ENCODE results near the gene PIP4K2B. TPM values are rescaled to one million over a fixed set of nuclear protein-coding genes. Genes with fewer than 3 reads are reported as not detected.
A peak's percentile ranks its signal among the peaks of the same experiment; 100 is the strongest.

PIP4K2B gene
- total and polyA plus RNA-seq, 9 of the 15 experiments (the other 6 are each of a cell fraction or from before 2014, with no cell fraction given), result 3.7 to 29.9 (median 23.0) TPM

- TF ChIP-seq ARID4B (CRISPR knock-in tag; IDR thresholded peaks at IDR 0.05) (0 out of 2 replicates have a peak, but pooled peaks have one; percentile 23), CTCF (IDR thresholded peaks at IDR 0.05 in 2 of 3, conservative IDR thresholded peaks at IDR 0.05 in 1 of 3; ENCODE audit: insufficient read depth in 2 of 3, low read depth in 1 of 3, low read length in 3 of 3) (peak; percentile 62 to 77 (median 69)), REST (IDR thresholded peaks at IDR 0.05; ENCODE audit: borderline replicate concordance) (peak; percentile 57; the same call in 1 of the 2 replicates), REST (CRISPR knock-in tag; IDR thresholded peaks at IDR 0.05; ENCODE audit: low read depth) (no peak), SMC3 (conservative IDR thresholded peaks at IDR 0.05; ENCODE audit: insufficient read depth, low read depth, low read length) (peak; percentile 45), PKNOX1 (IDR thresholded peaks at IDR 0.05) (peak; percentile 35; the same call in 1 of the 2 replicates), STAT5B (CRISPR knock-in tag; IDR thresholded peaks at IDR 0.05) (no peak)
Observed at GRCh38 chr17:38761612-38762011, 37.7 kb downstream of the PIP4K2B start (continued).
